RPMI7951 (cell line): ENCODE data around the gene PASD1. TPM values are rescaled to one million over a fixed set of nuclear protein-coding genes. Genes with fewer than 3 reads are reported as not detected.
"Not testable (repeated sequence)": the region's sequence is repeated elsewhere in the genome, so short reads cannot be mapped to it uniquely, and the experiment has no call there.

Experiments used
- DNase-seq: peaks from one replicate; pipeline ENCODE4 v3.0.0-alpha.2; 2012; ENCODE audit warnings: low read depth
- total RNA-seq: library from RNA; depleted of rRNA; stranded (reverse); fragments of >200 nt; shearing (Covaris generic); gene quantifications from 2 replicates; pipeline ENCODE4 v1.2.3, GENCODE V29; 2014

The PASD1 gene
- total RNA-seq, 1 experiment from 2014 or later: not detected

DNA sequence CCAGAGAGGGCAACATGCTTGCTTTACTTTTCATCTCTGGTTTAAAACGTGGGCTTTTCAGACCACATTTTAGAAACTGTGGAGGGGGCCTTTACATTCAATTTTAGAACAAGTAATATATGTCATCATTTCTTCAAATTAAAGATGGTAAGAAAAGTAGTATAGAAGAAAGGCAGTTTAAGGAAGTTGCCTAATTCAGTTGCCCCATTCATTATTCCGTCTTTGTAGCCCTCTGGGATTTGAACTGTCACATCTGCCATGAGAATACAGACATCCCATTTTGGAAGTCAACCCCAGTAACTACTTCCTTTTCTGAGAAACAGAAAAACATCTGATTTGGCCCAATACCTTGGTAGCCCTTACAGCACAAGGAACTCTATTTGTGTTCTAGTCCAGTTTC is 61.2 kb downstream of the PASD1 start:
- no peak for DNase-seq

DNA sequence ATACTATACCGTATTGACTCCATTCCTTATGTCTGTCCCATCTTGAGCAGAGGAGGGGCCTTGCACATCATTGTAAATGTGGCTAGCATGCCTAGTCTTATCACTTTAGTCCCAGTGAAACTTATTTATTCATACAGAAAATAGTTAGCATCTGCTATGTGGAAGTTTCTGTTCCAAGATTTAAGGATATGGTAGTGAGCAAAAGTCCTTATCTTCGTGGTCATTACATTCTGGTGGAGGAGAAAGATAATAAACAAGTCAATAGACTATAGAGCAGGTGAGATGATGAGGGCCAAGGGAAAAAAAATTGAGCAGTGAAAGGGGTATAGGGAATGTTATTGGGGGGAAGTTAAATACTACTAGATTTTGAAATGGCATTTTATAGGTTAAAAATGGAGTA is 68.3 kb downstream of the PASD1 start:
- DNase-seq: no peak

DNA sequence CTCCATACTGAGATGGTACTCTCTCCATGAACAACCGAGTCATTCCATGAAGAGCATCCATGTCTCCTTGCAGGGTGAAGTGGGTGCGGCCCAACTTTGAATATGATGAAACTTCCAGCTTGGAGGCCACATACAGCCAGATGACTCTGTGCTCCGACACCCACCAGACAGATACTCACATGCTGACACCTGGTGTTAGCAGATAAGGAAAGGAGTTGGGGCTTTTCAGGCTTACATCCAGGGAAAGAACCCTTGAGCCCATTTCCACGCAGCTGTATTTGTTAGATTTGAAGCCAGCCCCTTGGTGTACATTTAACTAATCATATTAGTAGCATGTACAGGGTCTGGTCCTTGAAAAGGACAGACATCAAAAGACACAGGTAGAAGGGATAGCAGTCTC is 69.7 kb downstream of the PASD1 start:
- DNase-seq: no peak

DNA sequence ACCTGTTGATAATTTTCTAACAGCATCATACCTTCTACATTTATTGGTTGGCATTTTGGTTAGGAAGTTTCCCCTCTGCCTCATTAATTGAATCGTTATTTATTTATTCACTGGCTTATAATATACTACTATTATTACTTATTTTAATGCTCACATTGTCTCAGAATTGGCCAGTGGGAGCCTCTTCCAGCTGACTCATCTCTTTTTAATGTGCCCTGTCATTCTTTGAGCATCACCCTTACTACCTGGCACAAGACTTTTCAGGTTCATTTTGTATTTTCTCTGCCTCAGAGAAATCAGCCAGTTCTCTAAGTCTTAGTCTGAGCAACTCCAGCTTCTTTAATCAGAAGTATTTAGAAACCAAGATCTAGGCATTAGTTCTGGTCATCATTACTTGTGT is 71.5 kb downstream of the PASD1 start:
- DNase-seq: no peak

GRCh38 chrX:151641564-151641963 is 78.1 kb downstream of the PASD1 start:
- DNase-seq: no peak

DNA sequence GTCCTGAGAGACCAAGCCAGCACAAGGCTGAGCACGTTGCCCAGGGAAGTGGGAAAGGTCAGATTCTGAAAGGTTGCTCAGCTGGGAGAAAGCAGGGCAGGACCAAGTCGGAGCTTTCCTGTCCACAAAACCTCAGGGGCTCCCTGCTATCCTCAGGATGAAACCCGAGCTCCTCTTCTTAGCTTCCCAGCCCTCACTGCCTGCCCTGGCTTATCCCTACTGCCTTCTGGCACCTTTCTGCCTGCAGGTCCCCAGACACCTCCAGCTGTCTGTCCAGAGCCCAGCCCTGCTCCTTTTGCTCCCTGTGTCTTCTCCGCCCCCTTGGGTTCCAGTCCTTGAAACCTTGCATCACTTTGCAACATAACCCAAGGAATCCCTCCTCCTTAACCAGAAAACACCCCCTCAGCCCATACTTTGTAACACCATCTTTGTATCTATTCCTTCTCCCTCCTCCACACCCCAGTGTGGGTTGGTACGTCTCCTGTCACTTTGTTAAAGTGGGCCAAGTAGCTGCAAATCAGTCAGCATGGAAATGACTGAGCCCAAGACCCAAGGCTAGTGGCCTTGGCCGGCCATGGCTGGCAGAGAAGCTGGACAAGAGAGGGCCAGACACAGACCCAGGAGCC is 111.8 kb downstream of the PASD1 start:
- DNase-seq: no peak

DNA sequence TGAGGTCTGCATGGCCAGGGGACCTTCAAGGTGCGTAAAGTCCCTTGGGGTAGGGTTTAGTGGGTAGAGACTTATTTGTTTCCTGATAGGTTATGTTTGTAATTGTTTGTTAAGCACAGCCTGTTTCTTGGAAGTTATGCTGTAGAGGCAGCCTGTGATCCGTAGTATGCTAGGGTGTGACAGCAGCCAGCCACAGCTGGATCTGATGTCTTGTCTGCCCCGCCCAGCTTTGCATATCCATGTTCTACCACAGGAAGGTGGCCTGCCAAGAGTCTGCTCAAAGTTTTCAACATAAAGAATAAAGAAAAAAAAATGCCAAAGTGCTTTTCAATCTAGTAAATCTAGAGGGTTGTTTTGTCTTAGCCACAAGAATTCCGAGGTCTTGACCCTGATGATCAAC is 112.7 kb downstream of the PASD1 start:
- no peak for DNase-seq

GRCh38 chrX:151679798-151680402 is 116.4 kb downstream of the PASD1 start:
- DNase-seq: no peak

DNA sequence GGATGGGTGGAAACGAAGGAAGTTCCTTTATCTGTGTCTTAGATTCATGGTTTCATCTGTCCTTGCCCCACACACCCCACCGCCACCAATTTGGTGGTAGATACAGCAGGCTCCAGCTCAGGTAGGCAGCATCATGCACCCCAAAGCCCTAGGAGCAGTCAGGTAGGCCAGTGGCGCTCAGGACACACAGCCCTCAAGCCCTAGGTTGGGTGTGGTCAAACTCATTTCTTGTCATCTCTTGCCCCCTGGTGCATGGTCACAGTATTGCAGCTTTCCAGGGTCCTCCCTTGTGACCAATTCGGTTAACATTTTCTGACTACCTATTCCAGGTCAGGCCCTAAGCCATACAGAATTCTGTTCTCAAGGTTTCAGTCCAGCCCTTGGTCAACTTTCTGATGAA is 117.3 kb downstream of the PASD1 start:
- peak; percentile 19 for DNase-seq

DNA sequence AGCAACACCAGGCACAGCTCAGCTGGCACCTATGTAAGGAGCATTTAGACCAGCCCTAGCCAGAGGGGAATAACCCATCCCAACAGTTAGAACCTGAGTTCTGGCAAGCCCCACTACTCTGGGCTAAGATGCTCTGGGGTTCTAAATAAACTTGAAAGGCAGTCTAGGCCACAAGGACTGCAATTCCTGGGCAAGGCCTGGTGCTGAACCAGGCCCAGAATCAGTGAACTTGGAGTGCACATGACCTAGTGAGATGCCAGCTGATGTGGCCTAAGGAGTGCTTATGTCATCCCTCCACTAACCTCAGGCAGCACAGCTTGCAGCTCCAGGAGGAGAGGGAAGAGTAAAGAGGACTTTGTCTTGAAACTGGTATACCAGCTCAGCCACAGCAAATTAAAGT is 124.2 kb downstream of the PASD1 start:
- no peak for DNase-seq

DNA sequence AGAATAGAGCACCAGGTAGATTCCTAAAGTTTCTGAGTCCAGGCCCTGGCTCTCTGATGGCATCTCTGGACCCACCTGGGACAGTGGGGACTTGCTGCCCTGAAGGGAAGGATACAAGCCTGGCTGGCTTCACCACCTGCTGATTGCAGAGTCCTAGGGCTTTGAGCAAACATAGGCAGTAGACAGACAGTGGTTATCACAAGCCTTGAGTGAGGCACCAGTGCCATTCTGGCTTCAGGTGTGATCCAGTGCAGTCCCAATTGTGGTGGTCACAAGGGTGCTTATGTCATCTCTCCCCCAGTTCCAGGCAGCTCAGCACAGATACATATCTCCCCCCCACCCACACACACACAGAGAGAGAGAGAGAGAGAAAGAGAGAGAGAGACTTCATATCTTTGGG is 125.2 kb downstream of the PASD1 start:
- no peak for DNase-seq

GRCh38 chrX:151692825-151693224 is 129.3 kb downstream of the PASD1 start:
- DNase-seq: no peak

DNA sequence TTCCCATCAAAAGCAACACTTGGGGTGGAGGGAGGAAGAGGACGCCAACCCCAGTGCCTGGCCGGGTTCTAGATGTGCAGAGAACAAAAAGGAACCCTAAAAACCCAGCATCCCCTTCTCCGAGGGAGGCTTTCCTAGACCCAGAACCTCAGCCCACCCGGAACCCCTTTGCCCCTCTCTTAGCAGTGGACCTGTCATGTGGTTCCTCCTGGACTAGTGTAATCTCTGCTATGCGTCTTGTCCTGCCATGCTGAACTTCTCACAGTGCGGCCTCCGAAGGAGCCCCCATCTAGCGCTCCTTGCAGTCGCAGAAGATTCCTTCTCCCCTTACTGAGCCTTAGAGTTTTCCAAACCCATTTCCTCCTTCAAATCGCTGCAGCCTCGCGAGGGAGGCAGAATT is 130.6 kb downstream of the PASD1 start:
- DNase-seq: no peak

DNA sequence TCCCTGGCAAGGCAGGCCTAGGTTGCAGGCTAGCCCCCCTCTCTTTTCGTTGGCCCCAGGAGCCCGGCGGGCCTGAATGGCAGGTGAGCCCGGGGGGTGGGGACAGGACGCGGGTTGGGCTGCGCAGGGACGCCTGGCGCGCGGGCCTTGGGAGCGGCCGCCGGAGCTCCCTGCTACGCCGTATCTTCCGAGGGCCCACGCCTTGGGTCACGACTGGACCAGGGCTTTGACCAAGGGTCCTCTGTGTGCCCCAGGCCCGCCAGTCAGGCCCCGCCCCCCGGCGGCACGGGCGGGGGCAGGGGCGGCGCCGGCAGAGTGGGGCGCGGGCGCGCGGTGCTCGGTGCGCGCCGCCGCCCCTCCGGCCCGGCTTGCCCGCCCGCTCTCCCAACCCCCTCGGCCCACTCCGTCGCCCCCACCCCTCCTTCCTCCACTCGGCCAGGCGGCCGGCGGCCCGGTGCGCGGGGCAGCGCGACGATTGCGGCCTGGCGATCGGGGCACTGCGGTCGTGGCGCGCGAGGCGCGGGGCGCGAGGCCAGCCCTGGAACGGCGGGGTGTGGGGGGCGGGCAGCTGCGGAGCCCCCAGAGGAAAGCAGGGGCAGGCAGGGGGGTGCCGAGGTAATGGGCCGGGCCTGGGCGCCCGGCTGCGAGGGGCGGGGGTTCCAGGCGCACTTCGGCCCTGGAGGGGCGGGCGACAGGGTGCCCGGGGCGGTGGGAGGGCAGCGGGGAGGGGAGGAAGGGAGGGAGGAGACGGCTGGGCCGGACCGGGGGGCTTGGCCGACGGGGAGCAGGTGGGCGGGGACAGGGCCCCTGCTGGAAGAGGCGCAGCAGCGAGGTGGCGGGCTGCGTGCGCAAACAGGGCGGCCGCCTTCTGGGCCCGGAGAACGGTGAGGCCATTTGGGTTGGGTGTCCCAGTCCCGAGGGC is 131.4 kb downstream of the PASD1 start, which contains the start of gene PRRG3:
PRRG3 (plus strand) TSS at position 798 of the 922 bp plus-strand sequence. CDS start 3,357 bp downstream, outside the sequence.
- no peak for DNase-seq

GRCh38 chrX:151695583-151696340 is 132.3 kb downstream of the PASD1 start:
- no peak for DNase-seq

GRCh38 chrX:151697082-151697481 is 133.6 kb downstream of the PASD1 start:
- DNase-seq: not testable (repeated sequence)

DNA sequence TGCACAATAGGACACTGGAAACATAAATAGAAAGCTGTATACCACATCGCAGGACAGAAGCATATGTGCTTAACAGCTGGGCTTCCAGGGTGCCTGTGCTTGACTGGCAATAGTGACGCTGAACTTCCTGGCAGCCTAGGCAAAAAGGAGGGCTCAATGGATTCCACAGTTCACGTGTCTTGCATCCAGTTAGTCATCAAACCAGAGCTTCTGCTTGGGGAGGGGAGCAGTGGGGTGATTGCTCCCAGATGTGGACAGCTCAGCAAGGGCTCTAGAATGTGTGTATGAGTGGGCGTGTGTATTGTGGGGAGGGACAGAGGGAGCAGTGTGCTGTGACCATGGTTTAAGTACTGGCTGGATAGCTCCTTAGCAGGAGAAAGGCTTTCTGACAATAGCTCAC is 134.0 kb downstream of the PASD1 start:
- DNase-seq: peak; percentile 85

DNA sequence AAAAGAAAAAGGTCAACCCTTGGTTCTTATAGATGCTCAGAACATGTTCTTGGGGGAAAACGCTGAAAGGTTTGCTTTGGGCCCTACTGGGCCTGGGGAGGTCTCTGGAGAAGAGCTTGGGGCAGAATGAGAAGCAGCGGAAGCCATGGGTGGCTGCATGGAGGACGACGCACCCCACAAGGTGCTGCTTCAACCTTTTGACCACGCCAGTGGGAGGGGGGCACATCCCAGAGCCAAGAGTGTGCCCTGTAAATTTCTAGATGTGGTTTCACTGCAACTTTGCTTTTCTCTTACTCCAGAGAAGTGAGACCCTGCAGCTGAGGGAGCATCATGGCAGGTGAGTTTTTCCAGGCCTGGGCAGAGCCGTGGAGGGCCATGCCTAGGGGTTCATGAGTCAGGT is 135.0 kb downstream of the PASD1 start:
- no peak for DNase-seq

DNA sequence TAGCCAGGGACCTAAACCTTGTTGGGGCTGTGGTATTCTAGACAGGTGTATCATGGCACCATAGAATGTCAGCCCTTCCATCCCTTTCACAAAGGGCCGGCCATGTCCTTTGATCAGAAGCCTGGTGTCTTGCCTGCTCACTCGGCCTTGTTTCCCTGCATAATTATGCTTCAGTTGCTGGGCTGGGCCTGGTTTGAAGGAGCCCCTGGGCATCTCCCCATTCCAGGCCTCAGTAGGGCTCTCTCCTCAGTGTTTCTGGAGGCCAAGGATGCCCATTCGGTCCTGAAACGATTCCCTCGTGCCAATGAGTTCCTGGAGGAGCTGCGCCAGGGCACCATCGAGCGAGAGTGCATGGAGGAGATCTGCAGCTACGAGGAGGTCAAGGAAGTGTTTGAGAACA is 136.3 kb downstream of the PASD1 start:
- no peak for DNase-seq

DNA sequence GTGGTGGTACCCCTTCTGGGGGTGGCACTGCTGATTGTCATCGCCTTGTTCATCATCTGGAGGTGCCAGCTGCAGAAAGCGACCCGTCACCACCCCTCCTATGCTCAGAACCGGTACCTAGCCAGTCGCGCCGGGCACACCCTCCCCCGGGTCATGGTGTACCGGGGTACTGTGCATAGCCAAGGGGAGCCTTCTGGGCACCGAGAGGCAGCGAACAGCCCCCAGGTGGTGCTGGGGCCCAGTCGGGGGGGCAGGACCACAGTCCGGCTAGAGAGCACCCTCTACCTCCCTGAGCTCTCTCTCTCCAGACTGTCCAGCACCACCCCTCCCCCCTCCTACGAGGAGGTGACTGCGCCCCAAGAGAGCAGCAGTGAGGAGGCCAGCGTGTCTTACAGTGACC is 137.1 kb downstream of the PASD1 start:
- DNase-seq: no peak

DNA sequence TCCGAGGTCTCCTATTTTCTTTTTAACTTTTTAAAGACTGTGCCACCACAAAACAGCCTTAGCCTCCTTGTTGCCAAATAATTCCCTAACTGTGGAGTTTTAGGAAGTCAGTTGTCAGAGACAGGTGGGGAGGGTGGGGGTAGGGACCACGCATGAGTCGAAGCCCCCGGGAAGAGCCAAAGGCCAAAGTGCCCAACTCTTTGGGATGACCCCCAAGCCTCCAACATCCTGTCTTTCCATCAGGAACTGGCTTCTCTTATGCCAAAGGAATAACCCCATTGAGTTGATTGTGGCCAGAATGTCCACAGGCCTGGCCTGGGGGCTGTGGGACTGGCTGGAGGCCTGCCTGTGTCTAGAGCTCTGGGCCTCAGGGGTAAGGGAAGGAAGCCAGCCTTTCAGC is 137.6 kb downstream of the PASD1 start:
- DNase-seq: no peak

GRCh38 chrX:151701531-151701930 is 138.1 kb downstream of the PASD1 start:
- DNase-seq: no peak
